CD4-positive, alpha-beta memory T cell (primary cell): ENCODE data around the gene NAA38. TPM values are rescaled to one million over a fixed set of nuclear protein-coding genes. Genes with fewer than 3 reads are reported as not detected.

ENCODE experiments used
- CTCF ChIA-PET: fragments of 350-600 bp; sonication (Branson Sonifier 250); formaldehyde crosslinking; loops from one replicate; lab custom pipeline; 2021; ENCODE audit warnings: inconsistent platforms; ENCODE audit not compliant: partially characterized antibody; lab: Charles Lee
- POLR2A ChIA-PET: fragments of 350-600 bp; sonication (Branson Sonifier 250); formaldehyde crosslinking; loops from one replicate; lab custom pipeline; 2021; ENCODE audit not compliant: partially characterized antibody; lab: Charles Lee
- DNase-seq, 5 donors: peaks; one replicate each; pipeline versions ENCODE4 v3.0.0 to v3.0.0-alpha.2; 2020 to 2022; ENCODE audit warnings: mixed read lengths in 1 of 5
- H3K27ac ChIP-seq: one replicate; pipeline ENCODE4 v1.7.0; 2013; ENCODE audit warnings: low read depth, low read length
- H3K27me3 ChIP-seq: 2 replicates; pipeline ENCODE4 v1.7.0; 2013; ENCODE audit warnings: mild to moderate bottlenecking, low read length, moderate library complexity; ENCODE audit not compliant: insufficient read depth
- H3K36me3 ChIP-seq: 2 replicates; pipeline ENCODE4 v1.7.0; 2013; ENCODE audit warnings: mild to moderate bottlenecking, low read length, moderate library complexity; ENCODE audit not compliant: insufficient read depth
- H3K4me1 ChIP-seq: 2 replicates; pipeline ENCODE4 v1.7.0; 2013; ENCODE audit warnings: mild to moderate bottlenecking, low read length, moderate library complexity; ENCODE audit not compliant: insufficient read depth
- H3K4me3 ChIP-seq, 2 donors: one replicate each; pipeline ENCODE4 v1.7.0; 2013; ENCODE audit warnings: low read length in 2 of 2, mild to moderate bottlenecking in 1 of 2
- H3K9me3 ChIP-seq, 2 donors: one replicate each; pipeline ENCODE4 v1.7.0; 2013; ENCODE audit warnings: low read length in 2 of 2, control low read depth in 1 of 2; ENCODE audit not compliant: control insufficient read depth in 1 of 2
- H3K27ac Mint-ChIP-seq, 7 donors: one replicate each; pipeline ENCODE4 v1.8.0; 2020 to 2021; ENCODE audit warnings: mixed read lengths in 7 of 7, mild to moderate bottlenecking in 6 of 7, inconsistent platforms in 3 of 7, moderate library complexity in 3 of 7
- H3K27me3 Mint-ChIP-seq, 2 donors: one replicate each; pipeline ENCODE4 v1.8.0; 2020 to 2021; ENCODE audit warnings: mixed read lengths in 2 of 2
- H3K36me3 Mint-ChIP-seq, 2 donors: one replicate each; pipeline ENCODE4 v1.8.0; 2020 to 2021; ENCODE audit warnings: mixed read lengths in 2 of 2, inconsistent platforms in 1 of 2, mild to moderate bottlenecking in 1 of 2
- H3K4me1 Mint-ChIP-seq, 4 donors: one replicate each; pipeline ENCODE4 v1.8.0; 2020 to 2021; ENCODE audit warnings: mixed read lengths in 4 of 4, mild to moderate bottlenecking in 1 of 4
- H3K4me3 Mint-ChIP-seq, 8 donors: one replicate each; pipeline ENCODE4 v1.8.0; 2020 to 2021; ENCODE audit warnings: mixed read lengths in 8 of 8, mild to moderate bottlenecking in 7 of 8, moderate library complexity in 6 of 8, inconsistent platforms in 3 of 8
- H3K9me3 Mint-ChIP-seq, 8 donors: one replicate each; pipeline ENCODE4 v1.8.0; 2020 to 2021; ENCODE audit warnings: mixed read lengths in 8 of 8, mild to moderate bottlenecking in 5 of 8, inconsistent platforms in 3 of 8, moderate library complexity in 1 of 8
- intact Hi-C: fragments of 100-400 bp; cut with micrococcal nuclease; formaldehyde crosslinking; loops from one replicate; pipeline ENCODE4 v1.15.1; 2023
- polyA plus RNA-seq, 2 donors: library from polyadenylated mRNA; unstranded; fragments of 300-500 nt; fragmentation: Illumina TruSeq; gene quantifications; one replicate each; pipeline ENCODE4 v1.2.3, GENCODE V29; 2021
- total RNA-seq, 2 experiments: library from RNA; stranded (reverse); gene quantifications; one replicate each; pipeline ENCODE4 v1.2.3, GENCODE V29; 2021

NAA38 gene
- total and polyA plus RNA-seq, 4 experiments from 2014 or later: 23.1 to 149 (median 82.3) TPM

GRCh38 chr17:7842380-7843256 is 14.7 kb downstream of the NAA38 start:
- peak overlapping the region; percentile 99 to 100 (median 100) for H3K27ac Mint-ChIP-seq
- Histone ChIP-seq H3K36me3 (peaks cover 3% of the 10 kb centered on the region), H3K9me3 (no peaks in the 10 kb centered on the region), H3K4me1 (peaks cover 46% of the 10 kb centered on the region), H3K27ac (peak overlapping the region; percentile 99), H3K4me3 (peak overlapping the region; percentile 86 to 92), H3K27me3 (no peaks in the 10 kb centered on the region)
- DNase-seq: peak; percentile 94 to 99 (median 95)
- H3K9me3 Mint-ChIP-seq: peaks cover 0 to 1% (median 0%) of the 10 kb centered on the region in 8 donors
- ChIA-PET POLR2A (interaction anchor here (0.6 to 13.6 kb wide), 15 partner anchors 8 to 387 kb away, joined by 3 to 238 read pairs (median 4); partner anchors contain the start of genes ATP1B2, CYB5D1, KDM6B and NAA38), CTCF (interaction anchor here (1.0 to 2.2 kb wide), 2 partner anchors 9 to 20 kb away, joined by 4 to 13 read pairs; partner anchors contain the start of gene KDM6B)
- H3K4me3 Mint-ChIP-seq: peak overlapping the region; percentile 92 to 99 (median 97)
- H3K4me1 Mint-ChIP-seq: peaks cover 32 to 67% (median 50%) of the 10 kb centered on the region in 4 donors
- peaks cover 0 to 57% of the 10 kb centered on the region in 2 donors for H3K36me3 Mint-ChIP-seq
- peaks cover 0 to 3% of the 10 kb centered on the region in 2 donors for H3K27me3 Mint-ChIP-seq
- intact Hi-C loops: loop anchor here (1.0 to 10.0 kb wide), 7 partner anchors 8 to 608 kb away; partner anchors contain the start of genes CTC1, DVL2, KDM6B and NAA38

DNA sequence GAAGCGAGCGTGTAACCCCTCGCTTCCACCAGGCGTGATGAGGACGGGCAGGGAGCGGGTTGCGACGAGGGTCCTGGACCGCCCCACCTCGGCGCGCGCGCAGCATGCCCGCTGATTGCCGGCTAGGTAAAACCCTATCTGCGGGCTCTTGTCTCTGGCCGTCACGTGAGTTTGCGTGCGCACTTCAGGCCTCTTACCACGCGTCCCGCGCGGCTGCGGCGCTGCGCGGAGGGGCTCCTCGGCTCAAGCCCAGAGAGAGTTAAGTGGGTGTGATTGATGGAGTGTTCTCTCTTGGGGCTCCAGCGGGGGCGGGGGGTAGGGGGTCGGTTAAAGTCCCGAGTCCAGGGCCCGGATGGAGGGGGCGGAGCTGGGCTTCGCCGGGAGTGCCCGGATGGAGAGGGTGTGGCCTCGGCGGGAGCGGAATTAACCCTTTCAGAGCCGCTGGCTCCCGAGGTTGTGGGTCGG is 15.4 kb downstream of the NAA38 start:
- H3K9me3 ChIP-seq: no peaks in the 10 kb centered on the region
- H3K36me3 Mint-ChIP-seq: peaks cover 0 to 52% of the 10 kb centered on the region in 2 donors
- peak overlapping the region; percentile 92 to 99 (median 97) for H3K4me3 Mint-ChIP-seq
- CTCF ChIA-PET: interaction anchor here (1.0 to 2.2 kb wide), 2 partner anchors 8 to 19 kb away, joined by 4 to 13 read pairs; partner anchors contain the start of gene KDM6B
- H3K36me3 ChIP-seq: peaks cover 3% of the 10 kb centered on the region
- H3K4me1 Mint-ChIP-seq: peaks cover 39 to 73% (median 57%) of the 10 kb centered on the region in 4 donors
- H3K27me3 Mint-ChIP-seq: peaks cover 0 to 3% of the 10 kb centered on the region in 2 donors
- H3K27ac Mint-ChIP-seq: peak overlapping the region; percentile 99 to 100 (median 100)
- DNase-seq: peak in 3 of 5 donors; percentile 82 to 86 (median 85)
- intact Hi-C loops: loop anchor here (1.0 to 10.0 kb wide), 6 partner anchors 8 to 607 kb away; partner anchors contain the start of genes CTC1, DVL2, KDM6B and NAA38
- H3K4me1 ChIP-seq: peaks cover 52% of the 10 kb centered on the region
- peak overlapping the region; percentile 86 to 92 for H3K4me3 ChIP-seq
- POLR2A ChIA-PET: interaction anchor here (0.6 to 13.6 kb wide), 11 partner anchors 7 to 386 kb away, joined by 3 to 238 read pairs (median 4); partner anchors contain the start of genes ATP1B2, CYB5D1, KDM6B and NAA38
- H3K9me3 Mint-ChIP-seq: peaks cover 0 to 1% (median 0%) of the 10 kb centered on the region in 8 donors
- H3K27me3 ChIP-seq: no peaks in the 10 kb centered on the region
- H3K27ac ChIP-seq: peak overlapping the region; percentile 99

- Histone ChIP-seq H3K4me3 (peak overlapping the region in 1 of 2 donors; percentile 92), H3K27ac (peak overlapping the region; percentile 99), H3K4me1 (peaks cover 57% of the 10 kb centered on the region), H3K27me3 (no peaks in the 10 kb centered on the region), H3K36me3 (peaks cover 2% of the 10 kb centered on the region), H3K9me3 (no peaks in the 10 kb centered on the region)
- intact Hi-C loops: loop anchor here (5.0 to 10.0 kb wide), 3 partner anchors 154 to 607 kb away; partner anchors contain the start of genes CTC1, DVL2, PFAS and PHF23
- DNase-seq: peak in 4 of 5 donors; percentile 82 to 100 (median 82)
- peaks cover 0 to 48% of the 10 kb centered on the region in 2 donors for H3K36me3 Mint-ChIP-seq
- peak overlapping the region; percentile 92 to 99 (median 97) for H3K4me3 Mint-ChIP-seq
- peak overlapping the region; percentile 99 to 100 (median 100) for H3K27ac Mint-ChIP-seq
- ChIA-PET CTCF (interaction anchor here (1.0 to 1.4 kb wide), 3 partner anchors 10 to 25 kb away, joined by 4 to 6 read pairs (median 4); no protein-coding TSS in a partner anchor), POLR2A (interaction anchor here (0.6 to 13.6 kb wide), 8 partner anchors 7 to 385 kb away, joined by 3 to 238 read pairs (median 4); partner anchors contain the start of genes ATP1B2, CYB5D1, KDM6B and NAA38)
- H3K27me3 Mint-ChIP-seq: peaks cover 0 to 3% of the 10 kb centered on the region in 2 donors
- peaks cover 0 to 1% (median 0%) of the 10 kb centered on the region in 8 donors for H3K9me3 Mint-ChIP-seq
- H3K4me1 Mint-ChIP-seq: peaks cover 44 to 78% (median 62%) of the 10 kb centered on the region in 4 donors
Measured at GRCh38 chr17:7841396-7841914, 15.9 kb downstream of the NAA38 start.

DNA sequence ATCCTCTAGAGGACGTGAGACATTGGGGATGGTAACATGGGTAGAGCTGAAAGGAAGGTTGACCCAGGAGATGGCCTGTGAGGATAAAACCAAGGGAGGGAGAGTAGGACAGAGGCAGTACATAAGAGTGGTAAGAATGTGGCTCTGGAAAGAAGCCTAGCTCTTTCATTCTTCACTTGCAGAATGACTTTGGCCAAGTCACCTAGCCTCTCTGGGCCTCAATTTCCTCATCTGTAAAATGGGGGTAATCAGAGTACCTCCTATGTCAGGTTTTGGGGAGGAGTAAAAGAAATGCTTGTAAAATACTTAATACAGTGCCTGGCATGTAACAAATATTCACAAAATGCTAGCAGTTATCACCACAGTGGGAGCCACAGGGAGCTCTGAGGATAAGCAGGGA is 16.5 kb downstream of the NAA38 start:
- Histone ChIP-seq H3K27ac (peak overlapping the region; percentile 99), H3K9me3 (no peaks in the 10 kb centered on the region), H3K36me3 (no peaks in the 10 kb centered on the region), H3K4me1 (peaks cover 63% of the 10 kb centered on the region), H3K4me3 (peak overlapping the region in 1 of 2 donors; percentile 92), H3K27me3 (no peaks in the 10 kb centered on the region)
- Mint-ChIP-seq H3K36me3 (peaks cover 0 to 47% of the 10 kb centered on the region in 2 donors), H3K9me3 (peaks cover 0 to 1% (median 0%) of the 10 kb centered on the region in 8 donors), H3K27ac (peak overlapping the region; percentile 99 to 100 (median 100)), H3K4me1 (peaks cover 47 to 84% (median 65%) of the 10 kb centered on the region in 4 donors), H3K4me3 (peak overlapping the region; percentile 79 to 98 (median 90)), H3K27me3 (peaks cover 0 to 3% of the 10 kb centered on the region in 2 donors)
- DNase-seq: no peak
- CTCF ChIA-PET: interaction anchor here (0.6 to 1.4 kb wide), 5 partner anchors 9 to 25 kb away, joined by 3 to 6 read pairs (median 4); no protein-coding TSS in a partner anchor
- POLR2A ChIA-PET: interaction anchor here (4.3 to 13.6 kb wide), 3 partner anchors 6 to 17 kb away, joined by 23 to 238 read pairs (median 45); partner anchors contain the start of genes CYB5D1, KDM6B, NAA38 and TMEM88
- intact Hi-C loops: loop anchor here (5.0 to 10.0 kb wide), 3 partner anchors 154 to 606 kb away; partner anchors contain the start of genes CTC1, DVL2, PFAS and PHF23

- DNase-seq: no peak
- Histone ChIP-seq H3K27ac (peak overlapping the region; percentile 99), H3K4me3 (no peak overlapping the region), H3K4me1 (peaks cover 62% of the 10 kb centered on the region), H3K27me3 (no peaks in the 10 kb centered on the region), H3K36me3 (no peaks in the 10 kb centered on the region), H3K9me3 (no peaks in the 10 kb centered on the region)
- peaks cover 45 to 85% (median 62%) of the 10 kb centered on the region in 4 donors for H3K4me1 Mint-ChIP-seq
- H3K36me3 Mint-ChIP-seq: peaks cover 0 to 45% of the 10 kb centered on the region in 2 donors
- peak overlapping the region in 7 of 8 donors; percentile 62 to 98 (median 88) for H3K4me3 Mint-ChIP-seq
- peaks cover 0 to 3% of the 10 kb centered on the region in 2 donors for H3K27me3 Mint-ChIP-seq
- peak overlapping the region; percentile 99 to 100 (median 100) for H3K27ac Mint-ChIP-seq
- ChIA-PET CTCF (interaction anchor here (0.6 to 1.4 kb wide), 5 partner anchors 9 to 26 kb away, joined by 3 to 6 read pairs (median 4); no protein-coding TSS in a partner anchor), POLR2A (interaction anchor here (4.3 to 4.5 kb wide), 2 partner anchors 10 to 17 kb away, joined by 23 to 45 read pairs; partner anchors contain the start of genes CYB5D1, NAA38 and TMEM88)
- H3K9me3 Mint-ChIP-seq: peaks cover 0 to 1% (median 0%) of the 10 kb centered on the region in 8 donors
- intact Hi-C loops: loop anchor here (5.0 to 10.0 kb wide), 3 partner anchors 153 to 606 kb away; partner anchors contain the start of genes CTC1, DVL2, PFAS and PHF23
Measured at GRCh38 chr17:7840441-7840840, 16.9 kb downstream of the NAA38 start.
